A549 treated with CpdA at 1 μM for 4 hours (cell line): ENCODE data around the gene PILRA. TPM values are rescaled to one million over a fixed set of nuclear protein-coding genes. Genes with fewer than 3 reads are reported as not detected.

Experiments used
- total RNA-seq: library from RNA; stranded (reverse); fragments of 200-300 nt; extraction: Qiagen RNA extraction; gene quantifications from 5 replicates; pipeline ENCODE4 v1.2.3, GENCODE V29; 2022; ENCODE audit warnings: low read depth

The PILRA gene
- total RNA-seq: 4.0 to 6.4 TPM (median 5.4 TPM) in 5 replicates

DNA sequence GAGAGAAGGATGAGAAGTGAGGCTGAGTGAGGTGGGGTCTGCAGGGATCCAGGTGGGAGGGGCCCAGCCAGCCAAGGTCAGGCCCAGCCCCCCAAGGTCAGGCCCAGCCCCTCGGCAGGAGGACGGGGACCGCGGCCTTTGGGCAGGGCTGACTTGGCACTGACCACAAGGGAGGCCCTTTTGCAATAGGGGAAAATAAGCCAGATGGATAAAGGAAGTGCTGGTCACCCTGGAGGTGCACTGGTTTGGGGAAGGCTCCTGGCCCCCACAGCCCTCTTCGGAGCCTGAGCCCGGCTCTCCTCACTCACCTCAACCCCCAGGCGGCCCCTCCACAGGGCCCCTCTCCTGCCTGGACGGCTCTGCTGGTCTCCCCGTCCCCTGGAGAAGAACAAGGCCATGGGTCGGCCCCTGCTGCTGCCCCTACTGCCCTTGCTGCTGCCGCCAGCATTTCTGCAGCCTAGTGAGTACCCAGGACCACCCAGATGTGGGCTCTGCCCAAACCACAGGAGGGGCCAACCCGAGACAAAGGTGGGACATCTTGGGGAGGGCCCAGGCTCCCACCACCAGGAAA is at the start of gene PILRA:
TSS of gene PILRA (plus strand) at position 227 of the 571 bp plus-strand sequence. CDS start at position 397, 170 bp downstream.

DNA sequence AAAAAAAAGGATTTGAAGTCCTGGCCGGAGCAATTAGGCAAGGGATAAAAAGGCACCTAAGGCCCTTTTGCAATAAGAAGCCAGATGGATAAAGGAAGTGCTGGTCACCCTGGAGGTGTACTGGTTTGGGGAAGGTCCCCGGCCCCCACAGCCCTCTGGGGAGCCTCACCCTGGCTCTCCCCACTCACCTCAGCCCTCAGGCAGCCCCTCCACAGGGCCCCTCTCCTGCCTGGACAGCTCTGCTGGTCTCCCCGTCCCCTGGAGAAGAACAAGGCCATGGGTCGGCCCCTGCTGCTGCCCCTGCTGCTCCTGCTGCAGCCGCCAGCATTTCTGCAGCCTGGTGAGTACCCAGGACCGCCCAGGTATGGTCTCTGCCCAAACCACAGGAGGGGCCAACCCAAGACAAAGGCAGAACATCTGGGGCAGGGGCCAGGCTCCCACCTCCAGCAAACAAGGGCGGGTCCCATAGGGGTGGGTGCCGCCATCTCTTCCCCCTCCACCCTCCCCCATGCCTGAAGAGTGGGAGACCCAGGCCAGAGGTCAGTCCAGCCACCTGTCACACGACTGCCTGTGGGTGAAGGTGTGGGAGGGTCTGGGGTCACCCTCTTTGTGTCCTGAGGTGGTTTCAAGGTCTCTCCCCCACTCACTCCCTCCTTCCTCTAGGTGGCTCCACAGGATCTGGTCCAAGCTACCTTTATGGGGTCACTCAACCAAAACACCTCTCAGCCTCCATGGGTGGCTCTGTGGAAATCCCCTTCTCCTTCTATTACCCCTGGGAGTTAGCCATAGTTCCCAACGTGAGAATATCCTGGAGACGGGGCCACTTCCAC is 15.0 kb upstream of the PILRA start, which contains the start of gene PILRB:
TSS of gene PILRB (plus strand) at position 91 of the 830 bp plus-strand sequence. CDS start at position 277, 186 bp downstream.

DNA sequence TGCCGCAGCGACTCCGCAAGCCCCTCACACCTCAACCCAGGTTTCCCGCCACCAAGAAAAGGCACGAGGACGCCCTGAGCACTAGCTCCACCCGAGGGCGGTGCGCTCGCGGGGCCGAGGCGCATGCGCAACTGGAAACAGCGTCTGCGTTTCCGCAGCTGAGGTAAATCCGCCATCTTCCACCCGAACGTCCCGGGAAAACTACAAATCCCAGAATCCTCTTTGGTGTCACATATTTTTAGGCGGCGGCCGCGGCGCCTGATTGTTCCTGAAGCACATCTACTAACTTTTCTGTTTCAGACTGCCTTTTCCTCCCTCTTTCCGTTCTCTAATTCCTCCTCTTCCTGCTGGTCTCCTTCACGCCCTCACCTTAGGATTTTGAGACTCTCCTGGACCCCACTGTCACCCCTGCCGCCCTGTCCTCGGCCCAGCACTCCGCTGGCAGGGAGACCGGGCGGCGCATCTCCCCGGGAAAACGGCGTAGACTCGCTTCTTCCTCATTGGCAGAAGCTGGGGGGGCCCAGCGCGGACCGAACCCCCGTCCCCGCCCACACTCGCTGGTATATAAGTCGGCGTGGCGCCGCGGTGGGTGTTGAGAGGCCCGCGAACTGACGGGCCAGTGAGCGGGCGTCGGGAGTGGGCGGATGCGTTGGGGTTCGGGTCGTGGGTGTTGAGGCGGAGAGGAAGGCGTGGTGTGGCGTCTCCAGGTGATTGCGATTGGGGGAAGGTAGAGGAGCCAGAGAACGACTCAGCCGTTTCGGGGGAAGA is 55.1 kb downstream of the PILRA start, which contains the start of gene ZCWPW1:
TSS of gene ZCWPW1 (minus strand) at position 505 of the 768 bp plus-strand sequence. CDS start 8,054 bp downstream, outside the sequence.

DNA sequence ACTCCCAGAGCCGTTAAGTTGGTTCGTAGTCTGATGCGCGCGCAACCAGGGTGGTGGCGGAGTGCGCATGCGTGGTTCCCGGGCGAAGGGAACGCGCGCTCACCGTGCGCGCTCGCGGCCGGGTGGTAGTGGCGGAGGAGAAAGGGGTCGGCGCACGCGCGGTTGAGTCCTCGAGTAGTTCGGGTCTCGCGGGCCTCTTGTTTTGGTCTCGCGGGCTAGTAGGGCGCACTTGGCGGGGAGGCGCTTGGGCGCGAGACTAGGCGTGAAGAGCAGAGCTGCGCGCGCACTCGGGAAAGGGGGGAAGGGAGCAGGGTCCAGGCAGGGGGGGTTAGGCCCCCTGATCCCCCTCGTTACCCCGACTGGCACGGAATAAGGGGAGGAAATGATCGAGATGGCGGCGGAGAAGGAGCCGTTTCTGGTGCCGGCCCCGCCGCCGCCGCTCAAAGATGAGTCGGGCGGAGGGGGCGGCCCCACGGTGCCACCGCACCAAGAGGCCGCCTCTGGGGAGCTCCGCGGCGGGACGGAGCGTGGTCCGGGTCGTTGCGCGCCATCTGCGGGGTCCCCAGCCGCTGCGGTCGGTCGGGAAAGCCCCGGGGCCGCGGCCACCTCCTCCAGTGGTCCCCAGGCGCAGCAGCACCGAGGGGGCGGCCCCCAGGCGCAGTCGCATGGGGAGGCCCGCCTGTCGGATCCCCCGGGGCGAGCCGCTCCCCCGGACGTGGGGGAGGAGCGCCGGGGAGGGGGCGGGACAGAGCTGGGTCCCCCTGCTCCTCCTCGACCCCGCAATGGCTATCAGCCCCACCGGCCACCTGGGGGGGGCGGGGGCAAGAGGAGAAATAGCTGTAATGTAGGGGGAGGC is 56.6 kb downstream of the PILRA start, which contains the start of gene MEPCE:
TSS of gene MEPCE (plus strand) at position 195 of the 856 bp plus-strand sequence. CDS start at position 383, 188 bp downstream.

Other genes starting within 250 kb of the PILRA start
- gene MBLAC1, start 246.5 kb upstream of the PILRA start, total RNA-seq: 2.5 to 3.5 TPM (median 2.9 TPM) in 5 replicates
- gene LAMTOR4, start 224.6 kb upstream of the PILRA start, total RNA-seq: 157 to 193 TPM (median 181 TPM) in 5 replicates
- 11.9 to 15.5 TPM (median 13.2 TPM) in 5 replicates for gene TRAPPC14, start 214.8 kb upstream of the PILRA start, total RNA-seq
- 0.07 to 0.08 TPM in 2 of 5 replicates, not detected in the others for gene GAL3ST4, start 204.9 kb upstream of the PILRA start, total RNA-seq
- gene GPC2, start 196.1 kb upstream of the PILRA start, total RNA-seq: 0.24 to 1.4 TPM (median 0.67 TPM) in 5 replicates
- gene STAG3, start 195.6 kb upstream of the PILRA start, total RNA-seq: 0.18 to 0.45 TPM (median 0.26 TPM) in 4 of 5 replicates, not detected in the other
- not detected in 5 replicates for gene PVRIG, start 153.5 kb upstream of the PILRA start, total RNA-seq
- not detected in 5 replicates for gene SPDYE3, start 65.8 kb upstream of the PILRA start, total RNA-seq
- 25.8 to 35.2 TPM (median 31.2 TPM) in 5 replicates for gene PILRB, start 15.4 kb upstream of the PILRA start, total RNA-seq
- gene ZCWPW1, start 55.2 kb downstream of the PILRA start, total RNA-seq: 0.91 to 1.7 TPM (median 1.6 TPM) in 5 replicates
- 41.3 to 51.2 TPM (median 46.2 TPM) in 5 replicates for gene MEPCE, start 56.3 kb downstream of the PILRA start, total RNA-seq
- 34.2 to 53.7 TPM (median 51.8 TPM) in 5 replicates for gene PPP1R35, start 63.0 kb downstream of the PILRA start, total RNA-seq
- 0.60 to 0.96 TPM (median 0.77 TPM) in 4 of 5 replicates, not detected in the other for gene SPACDR, start 90.8 kb downstream of the PILRA start, total RNA-seq
- gene TSC22D4, start 105.7 kb downstream of the PILRA start, total RNA-seq: 30.8 to 38.7 TPM (median 35.0 TPM) in 5 replicates
- 0.77 to 1.3 TPM (median 1.2 TPM) in 5 replicates for gene NYAP1, start 110.4 kb downstream of the PILRA start, total RNA-seq
- 11.3 to 15.4 TPM (median 12.6 TPM) in 5 replicates for gene AGFG2, start 165.7 kb downstream of the PILRA start, total RNA-seq
- 0.61 to 0.85 TPM (median 0.71 TPM) in 5 replicates for gene SAP25, start 200.4 kb downstream of the PILRA start, total RNA-seq
- gene LRCH4, start 212.6 kb downstream of the PILRA start, total RNA-seq: 10.6 to 16.3 TPM (median 15.0 TPM) in 5 replicates
- gene FBXO24, start 212.8 kb downstream of the PILRA start, total RNA-seq: 0.14 to 0.60 TPM (median 0.35 TPM) in 5 replicates
- gene PCOLCE, start 228.9 kb downstream of the PILRA start, total RNA-seq: 6.2 to 12.4 TPM (median 7.8 TPM) in 5 replicates
- 16.2 to 22.1 TPM (median 19.5 TPM) in 5 replicates for gene MOSPD3, start 239.1 kb downstream of the PILRA start, total RNA-seq